ENCODE results near the gene GLP2R.

GLP2R gene

GRCh38 chr17:9813166-9813565 lies 12.6 kb upstream of the GLP2R start:
- no peak for DNase-seq (ENCODE audit: low read depth)

- DNase-seq (ENCODE audit: low read depth) = no peak
Observed at GRCh38 chr17:9814337-9814945, 11.3 kb upstream of the GLP2R start.

DNA sequence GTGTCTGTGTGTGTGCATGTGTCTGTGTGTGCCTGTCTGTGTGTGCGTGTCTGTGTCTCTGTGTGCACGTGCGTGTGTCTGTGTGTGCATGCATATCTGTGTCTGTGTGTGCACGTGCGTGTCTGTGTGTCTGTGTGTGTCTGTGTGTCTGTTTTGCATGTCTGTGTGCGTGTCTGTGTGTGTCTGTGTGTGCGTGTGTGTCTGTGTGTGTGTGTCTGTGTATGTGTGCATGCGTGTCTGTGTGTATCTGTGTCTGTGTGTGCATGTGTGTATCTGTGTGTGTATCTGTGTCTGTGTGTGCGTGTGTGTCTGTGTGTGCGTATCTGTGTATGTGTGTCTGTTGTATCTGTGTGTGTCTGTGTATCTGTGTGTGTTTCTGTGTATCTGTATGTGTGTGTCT lies 9.3 kb upstream of the GLP2R start:
- no peak for DNase-seq (ENCODE audit: low read depth)

GRCh38 chr17:9817086-9817485 lies 8.6 kb upstream of the GLP2R start:
- DNase-seq (ENCODE audit: low read depth) = no peak

DNA sequence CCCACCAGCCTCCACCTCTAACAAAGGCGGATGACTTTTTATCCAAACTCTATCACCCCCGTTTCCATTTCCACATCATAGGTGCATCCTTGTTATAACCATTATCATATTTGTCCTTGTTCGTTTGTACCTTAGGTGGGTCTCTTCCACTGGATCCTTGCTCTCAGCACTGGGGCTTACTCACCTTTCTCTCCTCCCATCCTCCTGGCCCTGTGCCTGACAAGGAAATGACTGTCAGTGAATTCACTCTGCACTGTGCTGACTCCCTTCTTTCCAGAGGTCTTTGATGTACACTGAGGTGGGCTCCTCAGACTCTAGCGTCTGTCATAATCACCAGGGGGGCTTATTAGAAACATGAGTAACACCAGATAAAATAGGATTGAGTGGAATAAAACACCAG lies 7.0 kb upstream of the GLP2R start:
- DNase-seq (ENCODE audit: low read depth) = no peak

- no peak for DNase-seq (ENCODE audit: low read depth)
Observed at GRCh38 chr17:9820448-9820847, 5.3 kb upstream of the GLP2R start.

DNA sequence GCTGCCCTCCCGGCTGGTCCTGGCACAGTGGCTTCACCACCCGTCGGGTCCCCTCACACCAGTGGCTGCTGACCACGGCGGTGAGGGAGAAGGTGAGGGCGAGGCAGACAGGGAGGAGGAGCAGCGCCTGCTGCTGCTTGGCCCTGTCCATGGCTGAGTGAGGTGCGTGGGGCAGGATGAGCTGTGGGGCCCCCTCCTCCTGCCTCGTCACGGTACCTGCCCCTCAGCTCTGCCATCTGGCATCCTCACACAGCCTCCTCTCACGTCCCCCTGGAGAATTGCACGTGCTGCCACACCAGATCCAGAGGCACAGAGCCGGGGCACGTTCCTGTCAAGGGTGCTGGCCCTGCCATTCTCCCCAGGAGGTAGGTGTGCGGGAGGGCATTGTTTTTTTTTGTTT lies 3.8 kb upstream of the GLP2R start, which contains the start of gene GSG1L2:
GSG1L2 (minus strand) TSS at position 159 of the 400 bp plus-strand sequence; CDS start at position 151, 8 bp downstream.
- no peak for DNase-seq (ENCODE audit: low read depth)

DNA sequence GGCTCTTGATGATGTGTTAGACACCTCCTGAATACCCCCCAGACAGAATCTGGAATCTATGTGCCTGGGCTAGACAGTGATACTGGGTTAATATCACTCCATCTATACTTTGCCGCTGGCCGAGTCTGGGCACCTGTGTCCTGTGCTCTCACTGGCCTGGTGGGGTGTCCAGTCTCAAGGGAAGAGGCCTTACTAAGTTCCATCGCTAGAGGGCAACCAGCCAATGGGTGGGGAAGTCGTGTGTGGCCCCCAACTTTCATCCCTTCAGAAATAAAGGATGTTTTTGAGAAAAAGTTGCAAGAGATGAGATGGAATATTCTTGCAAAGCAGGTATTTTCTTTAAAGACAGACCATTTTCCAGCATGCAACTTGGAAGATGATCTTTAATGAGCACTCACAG lies 1.6 kb upstream of the GLP2R start:
- DNase-seq (ENCODE audit: low read depth) = no peak

- DNase-seq (ENCODE audit: low read depth) = no peak
Observed at GRCh38 chr17:9824797-9825338, 856 bp upstream of the GLP2R start.

DNA sequence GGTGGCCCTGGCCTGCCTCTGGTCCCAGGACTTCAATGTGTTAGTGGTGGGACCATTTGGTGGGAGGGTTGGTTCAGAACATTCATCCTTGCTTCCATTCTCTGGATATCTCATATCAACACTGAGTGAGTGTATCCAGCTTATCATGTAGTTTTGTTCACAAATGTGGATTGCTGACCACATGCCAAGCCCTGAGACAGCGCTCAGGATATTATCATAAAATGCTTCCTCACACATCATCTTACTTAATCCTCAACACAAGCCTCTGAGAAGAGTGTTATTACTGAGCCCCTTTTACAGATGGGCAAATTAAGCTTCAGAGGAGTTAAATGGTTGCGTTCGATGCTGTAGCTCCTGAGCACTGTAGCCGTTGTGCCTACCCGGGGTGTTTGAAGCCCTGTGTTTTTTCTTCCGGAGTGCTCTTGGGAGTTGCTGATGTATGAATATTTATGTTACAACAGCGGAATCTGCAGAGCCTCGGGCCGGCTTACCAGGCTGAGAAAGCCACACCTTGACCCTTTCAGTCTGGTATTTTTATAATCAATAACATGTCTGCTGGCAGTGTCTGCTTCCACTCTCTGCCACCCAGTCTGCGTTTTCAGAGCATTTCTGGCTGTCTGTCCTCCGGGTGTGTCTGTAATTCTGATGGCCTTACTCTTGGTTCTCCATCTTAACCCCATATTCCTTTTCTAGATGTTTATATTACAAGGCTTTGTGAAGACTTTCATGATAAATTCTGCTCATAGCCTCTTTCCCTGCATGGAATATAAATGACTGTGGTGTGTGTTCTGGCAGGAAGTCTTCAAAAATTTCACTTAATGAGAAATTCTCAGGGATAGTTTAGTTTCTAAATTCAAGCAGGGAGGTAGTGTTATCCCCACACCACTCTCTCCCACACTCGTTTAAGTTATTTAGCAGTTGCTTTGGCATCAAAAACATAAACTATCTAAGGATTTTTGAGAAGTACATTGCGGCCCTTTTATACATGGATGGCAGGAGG lies 2.9 kb downstream of the GLP2R start:
- no peak for DNase-seq (ENCODE audit: low read depth)

DNA sequence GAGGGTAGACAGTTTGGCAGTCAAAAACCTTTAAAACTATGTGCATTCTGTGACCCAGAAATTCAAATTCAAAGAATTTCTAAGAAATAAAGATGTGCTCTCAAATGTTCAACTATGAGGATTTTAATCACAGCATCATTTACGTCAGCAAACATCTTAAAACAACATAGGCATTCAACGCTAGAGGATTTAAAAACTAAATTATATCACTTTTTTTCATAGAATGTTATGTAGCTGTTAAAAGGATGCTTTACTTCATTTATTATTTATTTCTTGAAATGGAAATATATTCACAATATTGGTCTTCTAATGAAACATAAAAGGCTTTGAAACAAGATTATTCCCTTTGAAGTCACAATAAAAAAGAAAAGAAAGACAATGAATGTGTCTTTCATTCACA lies 3.6 kb downstream of the GLP2R start:
- no peak for DNase-seq (ENCODE audit: low read depth)

- DNase-seq (ENCODE audit: low read depth) = no peak
Observed at GRCh38 chr17:9830711-9831110, 5.0 kb downstream of the GLP2R start.

DNA sequence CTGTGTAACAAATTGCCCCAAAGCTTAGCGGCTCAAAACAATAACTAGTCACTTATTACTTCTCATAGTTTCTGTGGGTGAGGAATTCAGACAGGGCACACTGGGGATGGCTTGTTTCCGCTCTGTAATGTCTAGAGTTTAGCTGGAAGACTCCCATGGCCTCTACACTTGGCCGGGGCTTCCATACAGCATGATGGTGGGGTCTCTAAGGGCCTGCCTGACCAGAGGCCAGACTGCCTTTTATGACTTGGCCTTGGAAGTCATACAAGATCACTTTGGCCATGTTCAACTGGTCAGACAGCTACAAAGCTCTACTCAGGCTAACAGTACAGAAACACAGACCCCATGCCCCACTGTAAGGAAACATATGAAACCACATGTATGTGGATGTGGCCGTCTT lies 8.2 kb downstream of the GLP2R start:
- no peak for DNase-seq (ENCODE audit: low read depth)

- no peak for DNase-seq (ENCODE audit: low read depth)
Observed at GRCh38 chr17:9837551-9838471, 12.1 kb downstream of the GLP2R start.

GRCh38 chr17:9839433-9839832 lies 13.7 kb downstream of the GLP2R start:
- no peak for DNase-seq (ENCODE audit: low read depth)

DNA sequence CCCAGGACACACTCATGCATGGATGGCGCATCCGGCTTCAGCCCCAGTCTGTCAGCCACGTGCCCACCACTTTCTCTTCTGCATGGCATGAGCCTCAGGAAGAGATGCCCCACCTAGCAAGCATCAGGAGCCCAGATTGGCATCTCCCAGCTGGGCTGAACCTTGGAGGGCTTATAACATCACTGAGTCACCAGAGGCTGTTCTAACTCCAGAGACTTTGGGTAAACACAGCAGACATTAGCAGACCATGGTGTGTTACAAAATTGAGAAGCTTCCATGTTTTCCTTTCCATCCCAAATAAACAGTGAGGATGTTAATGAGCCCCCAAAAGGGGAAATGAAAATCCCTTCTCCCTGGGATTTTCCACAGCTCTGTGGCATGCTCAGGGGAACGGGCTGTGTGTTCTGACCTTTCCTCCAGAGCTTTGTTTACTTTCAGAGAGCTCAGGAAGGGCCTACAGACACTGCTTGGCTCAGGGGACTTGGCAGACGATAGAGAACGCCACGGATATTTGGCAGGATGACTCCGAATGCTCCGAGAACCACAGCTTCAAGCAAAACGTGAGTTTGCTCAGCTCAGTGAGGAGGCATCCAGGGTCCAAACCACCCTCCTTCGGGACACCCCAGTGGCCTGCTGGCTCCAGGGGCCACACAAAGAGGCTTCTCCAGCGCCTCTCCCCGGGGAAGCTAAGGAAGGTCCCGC lies 16.5 kb downstream of the GLP2R start:
- DNase-seq (ENCODE audit: low read depth) = no peak

DNA sequence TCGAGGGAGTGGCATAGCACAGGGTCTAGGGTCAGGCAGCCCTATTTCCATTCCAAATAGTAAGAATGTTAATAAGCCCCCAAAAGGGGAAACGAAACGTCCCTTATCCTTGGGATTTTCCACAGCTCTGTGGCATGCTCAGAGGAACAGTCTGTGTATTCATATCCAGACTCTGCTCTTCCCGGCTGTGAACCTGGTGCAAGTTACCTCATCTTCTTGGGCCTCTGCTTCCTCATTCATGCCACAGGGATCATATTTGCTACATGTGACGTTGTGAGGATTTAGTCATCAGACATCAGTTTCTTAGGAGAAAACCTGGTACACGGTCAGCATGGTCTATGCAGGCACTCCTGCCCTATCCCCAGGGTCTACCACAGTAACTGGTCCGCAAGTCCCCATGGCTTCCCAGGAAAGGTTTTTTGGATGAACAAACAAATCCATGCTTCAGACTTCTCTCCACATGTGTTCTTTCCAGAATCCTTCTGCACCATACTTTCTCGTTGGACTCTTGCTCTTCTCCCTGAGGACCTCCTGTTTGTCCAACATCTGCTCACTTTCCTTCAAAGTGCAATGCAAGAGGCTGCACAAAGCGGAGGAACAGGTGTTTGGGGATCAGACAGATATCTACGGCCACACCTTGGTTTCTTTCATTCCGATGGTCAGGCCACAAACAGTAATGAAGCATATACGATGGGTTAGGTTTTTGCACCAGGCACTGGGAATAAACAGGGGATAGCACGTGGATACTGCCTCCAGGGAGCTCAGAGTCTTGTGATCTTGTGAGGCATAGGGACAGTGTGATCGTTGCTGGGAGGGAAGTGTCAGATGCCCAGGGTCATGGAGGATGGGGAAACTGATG lies 17.7 kb downstream of the GLP2R start:
- no peak for DNase-seq (ENCODE audit: low read depth)

DNA sequence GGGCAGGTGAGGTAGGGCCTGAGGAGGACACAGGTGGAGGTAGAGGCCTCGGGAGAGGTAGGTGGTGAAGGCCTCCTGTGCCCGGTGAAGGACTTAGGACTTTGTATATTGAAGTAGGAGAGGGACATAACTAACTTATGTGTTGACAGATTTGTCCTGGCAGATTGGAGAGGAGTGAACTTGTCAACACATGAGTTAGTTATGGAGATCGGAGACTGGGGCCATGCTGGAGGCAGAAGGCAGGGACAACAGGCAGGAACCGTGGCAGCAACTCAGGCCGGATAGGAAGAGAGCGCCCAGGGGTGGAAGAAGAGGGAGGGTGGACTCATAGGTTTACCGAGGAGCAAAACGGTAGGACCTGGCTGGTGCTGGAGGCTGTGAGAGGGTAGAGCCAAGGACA lies 18.4 kb downstream of the GLP2R start:
- DNase-seq (ENCODE audit: low read depth) = no peak

DNA sequence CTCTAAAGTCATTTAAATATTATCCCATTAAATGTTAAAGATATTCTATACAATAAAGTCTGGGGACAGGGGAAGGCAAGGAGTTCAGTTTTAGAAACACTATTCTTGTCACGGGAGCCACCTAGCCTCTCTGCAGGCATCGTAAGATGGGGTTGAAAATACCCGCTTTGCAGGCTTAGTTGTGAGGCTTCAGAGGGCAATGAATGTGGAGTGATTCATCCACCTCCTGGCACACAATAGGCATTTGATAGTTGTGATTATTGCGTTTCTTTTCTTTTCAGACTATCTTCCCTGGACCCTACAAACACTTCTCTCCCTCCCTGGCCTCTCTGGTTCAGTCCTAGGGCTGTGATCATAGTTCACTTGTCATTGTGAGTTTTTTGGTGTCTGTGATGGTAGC lies 19.6 kb downstream of the GLP2R start:
- no peak for DNase-seq (ENCODE audit: low read depth)

- DNase-seq (ENCODE audit: low read depth) = no peak
Observed at GRCh38 chr17:9850151-9850550, 24.4 kb downstream of the GLP2R start.

Measured in non-pigmented ciliary epithelial cell (primary cell).